Measurements from ENCODE around the gene ELP5.

The ELP5 gene

GRCh38 chr17:7248796-7249195, 3.2 kb upstream of the ELP5 start:
- no peak for TF ChIP-seq CTCF (conservative IDR thresholded peaks at IDR 0.05; ENCODE audit: low read length)
- no peak for TF ChIP-seq EZH2phosphoT487 (IDR thresholded peaks at IDR 0.05; ENCODE audit: borderline replicate concordance)
- H3K4me1 ChIP-seq (ENCODE audit: insufficient read depth, low read length, poor library complexity, severe bottlenecking), result peaks cover 33% of the 10 kb centered on the region
- no peaks in the 10 kb centered on the region for H3K27me3 ChIP-seq (ENCODE audit: insufficient read depth, low read length, poor library complexity, severe bottlenecking)
- no peaks in the 10 kb centered on the region for H3K9me2 ChIP-seq (replicated peaks; ENCODE audit: low read depth, low read length)
- H2AFZ ChIP-seq (ENCODE audit: low read length), result no peak overlapping the region
- peak overlapping the region; percentile 84 for H3K4me3 ChIP-seq (ENCODE audit: low read length, poor library complexity, severe bottlenecking)
- H3F3A ChIP-seq (ENCODE audit: low read depth), result no peaks in the 10 kb centered on the region
- H4K20me1 ChIP-seq (ENCODE audit: insufficient read depth, low read length, poor library complexity, severe bottlenecking), result peaks cover 47% of the 10 kb centered on the region
- peaks cover 70% of the 10 kb centered on the region for H3K79me2 ChIP-seq (ENCODE audit: insufficient read depth, low read length)
- H3K9me3 ChIP-seq (ENCODE audit: insufficient read depth, low read depth, low read length), result no peaks in the 10 kb centered on the region
- peaks cover 22% of the 10 kb centered on the region; the same call in 1 of the 2 replicates for H3K36me3 ChIP-seq (ENCODE audit: insufficient read depth, low read length)
- peak overlapping the region; percentile 99 for H3K4me2 ChIP-seq (ENCODE audit: low read depth, low read length, poor library complexity, severe bottlenecking)
- H3K9ac ChIP-seq (ENCODE audit: low read depth, low read length, poor library complexity, severe bottlenecking), result peak overlapping the region; percentile 87

DNA sequence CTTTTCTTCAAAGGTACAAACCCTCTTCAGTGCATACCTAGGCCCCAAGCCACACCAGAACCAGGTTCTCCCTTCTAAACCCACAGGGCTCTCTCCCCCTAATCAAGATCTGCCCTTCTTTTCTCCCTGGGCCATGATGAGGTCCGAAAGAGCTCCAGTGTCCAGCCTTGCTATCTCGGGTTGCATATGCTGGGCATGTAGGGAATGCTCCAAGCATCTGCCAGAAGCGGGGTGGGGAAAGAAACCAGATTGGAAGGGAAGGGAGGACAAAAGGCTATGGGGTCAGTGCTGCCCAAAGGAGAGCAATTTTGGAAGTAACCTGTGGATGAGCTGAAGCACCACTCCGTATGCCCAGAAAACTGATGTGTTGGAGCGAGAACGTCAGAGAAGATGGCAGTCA, 2.8 kb upstream of the ELP5 start:
- Histone ChIP-seq H3K9ac (ENCODE audit: low read depth, low read length, poor library complexity, severe bottlenecking) (peak overlapping the region; percentile 87), H3K4me1 (ENCODE audit: insufficient read depth, low read length, poor library complexity, severe bottlenecking) (peaks cover 36% of the 10 kb centered on the region), H3K27me3 (ENCODE audit: insufficient read depth, low read length, poor library complexity, severe bottlenecking) (no peaks in the 10 kb centered on the region), H2AFZ (ENCODE audit: low read length) (no peak overlapping the region), H3K36me3 (ENCODE audit: insufficient read depth, low read length) (peaks cover 18% of the 10 kb centered on the region; the same call in 1 of the 2 replicates), H3K9me2 (replicated peaks; ENCODE audit: low read depth, low read length) (no peaks in the 10 kb centered on the region), H4K20me1 (ENCODE audit: insufficient read depth, low read length, poor library complexity, severe bottlenecking) (peaks cover 47% of the 10 kb centered on the region), H3F3A (ENCODE audit: low read depth) (no peaks in the 10 kb centered on the region), H3K4me3 (ENCODE audit: low read length, poor library complexity, severe bottlenecking) (peak overlapping the region; percentile 84), H3K9me3 (ENCODE audit: insufficient read depth, low read depth, low read length) (no peaks in the 10 kb centered on the region), H3K79me2 (ENCODE audit: insufficient read depth, low read length) (peaks cover 74% of the 10 kb centered on the region), H3K4me2 (ENCODE audit: low read depth, low read length, poor library complexity, severe bottlenecking) (peak overlapping the region; percentile 99)
- TF ChIP-seq CTCF (conservative IDR thresholded peaks at IDR 0.05; ENCODE audit: low read length) (no peak), EZH2phosphoT487 (IDR thresholded peaks at IDR 0.05; ENCODE audit: borderline replicate concordance) (no peak)

- peaks cover 47% of the 10 kb centered on the region for H4K20me1 ChIP-seq (ENCODE audit: insufficient read depth, low read length, poor library complexity, severe bottlenecking)
- H3K4me2 ChIP-seq (ENCODE audit: low read depth, low read length, poor library complexity, severe bottlenecking), result peak overlapping the region; percentile 99
- H3K79me2 ChIP-seq (ENCODE audit: insufficient read depth, low read length), result peaks cover 80% of the 10 kb centered on the region
- H3K4me1 ChIP-seq (ENCODE audit: insufficient read depth, low read length, poor library complexity, severe bottlenecking), result peaks cover 37% of the 10 kb centered on the region
- peaks cover 17% of the 10 kb centered on the region; the same call in 1 of the 2 replicates for H3K36me3 ChIP-seq (ENCODE audit: insufficient read depth, low read length)
- TF ChIP-seq EZH2phosphoT487 (IDR thresholded peaks at IDR 0.05; ENCODE audit: borderline replicate concordance), result no peak
- no peak for TF ChIP-seq CTCF (conservative IDR thresholded peaks at IDR 0.05; ENCODE audit: low read length)
- H3K27me3 ChIP-seq (ENCODE audit: insufficient read depth, low read length, poor library complexity, severe bottlenecking), result no peaks in the 10 kb centered on the region
- no peaks in the 10 kb centered on the region for H3K9me3 ChIP-seq (ENCODE audit: insufficient read depth, low read depth, low read length)
- peak overlapping the region; percentile 84 for H3K4me3 ChIP-seq (ENCODE audit: low read length, poor library complexity, severe bottlenecking)
- peak overlapping the region; percentile 87 for H3K9ac ChIP-seq (ENCODE audit: low read depth, low read length, poor library complexity, severe bottlenecking)
- no peaks in the 10 kb centered on the region for H3F3A ChIP-seq (ENCODE audit: low read depth)
- H3K9me2 ChIP-seq (replicated peaks; ENCODE audit: low read depth, low read length), result no peaks in the 10 kb centered on the region
- no peak overlapping the region for H2AFZ ChIP-seq (ENCODE audit: low read length)
Observed at GRCh38 chr17:7249830-7250229, 2.2 kb upstream of the ELP5 start.

Data from Loucy (cell line).